ENCODE data around the gene SLC25A19. TPM values are rescaled to one million over a fixed set of nuclear protein-coding genes. Genes with fewer than 3 reads are reported as not detected.

SLC25A19 gene
- total and polyA plus RNA-seq, 10 of the 15 experiments (the other 5 are each of a cell fraction or from before 2014, with no cell fraction given) = 32.9 to 91.6 (median 53.7) TPM

DNA sequence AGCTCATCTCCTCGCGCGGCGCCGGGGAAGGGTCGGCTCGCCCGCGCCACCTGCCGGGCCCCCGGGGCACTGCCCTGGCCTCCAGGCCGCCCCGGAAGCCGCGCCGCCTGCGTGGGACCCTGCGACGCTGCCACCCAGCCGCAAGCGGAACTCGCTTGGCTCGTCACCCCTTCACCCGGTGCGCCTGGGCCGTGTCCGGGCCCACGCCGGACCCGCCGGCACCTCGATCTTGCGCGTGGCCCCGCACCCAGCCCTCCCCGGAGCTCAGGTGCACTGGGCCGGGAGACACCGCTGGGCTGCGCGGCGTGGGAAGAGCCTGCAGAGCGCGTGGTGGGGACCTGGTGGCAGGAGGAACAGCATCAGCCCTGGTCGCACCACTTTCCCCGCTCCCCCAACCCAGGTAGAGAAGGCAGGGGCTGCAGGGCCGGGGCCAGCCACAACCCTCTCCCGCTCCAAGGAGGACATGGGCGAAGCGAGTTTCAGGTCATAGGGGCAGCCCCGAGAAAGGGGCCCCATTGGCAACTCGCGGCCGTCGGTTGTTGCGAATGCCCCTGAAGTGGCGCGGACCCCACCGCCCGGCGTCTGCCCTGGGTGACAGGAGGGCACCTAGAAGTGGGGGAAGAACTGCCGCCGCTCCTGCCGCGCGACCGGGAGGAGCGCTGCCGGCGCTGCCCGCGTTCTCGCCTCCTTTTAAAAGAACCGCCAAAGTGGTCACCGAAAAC is 17.8 kb downstream of the SLC25A19 start (continued):
- TF ChIP-seq, protein P1, sequence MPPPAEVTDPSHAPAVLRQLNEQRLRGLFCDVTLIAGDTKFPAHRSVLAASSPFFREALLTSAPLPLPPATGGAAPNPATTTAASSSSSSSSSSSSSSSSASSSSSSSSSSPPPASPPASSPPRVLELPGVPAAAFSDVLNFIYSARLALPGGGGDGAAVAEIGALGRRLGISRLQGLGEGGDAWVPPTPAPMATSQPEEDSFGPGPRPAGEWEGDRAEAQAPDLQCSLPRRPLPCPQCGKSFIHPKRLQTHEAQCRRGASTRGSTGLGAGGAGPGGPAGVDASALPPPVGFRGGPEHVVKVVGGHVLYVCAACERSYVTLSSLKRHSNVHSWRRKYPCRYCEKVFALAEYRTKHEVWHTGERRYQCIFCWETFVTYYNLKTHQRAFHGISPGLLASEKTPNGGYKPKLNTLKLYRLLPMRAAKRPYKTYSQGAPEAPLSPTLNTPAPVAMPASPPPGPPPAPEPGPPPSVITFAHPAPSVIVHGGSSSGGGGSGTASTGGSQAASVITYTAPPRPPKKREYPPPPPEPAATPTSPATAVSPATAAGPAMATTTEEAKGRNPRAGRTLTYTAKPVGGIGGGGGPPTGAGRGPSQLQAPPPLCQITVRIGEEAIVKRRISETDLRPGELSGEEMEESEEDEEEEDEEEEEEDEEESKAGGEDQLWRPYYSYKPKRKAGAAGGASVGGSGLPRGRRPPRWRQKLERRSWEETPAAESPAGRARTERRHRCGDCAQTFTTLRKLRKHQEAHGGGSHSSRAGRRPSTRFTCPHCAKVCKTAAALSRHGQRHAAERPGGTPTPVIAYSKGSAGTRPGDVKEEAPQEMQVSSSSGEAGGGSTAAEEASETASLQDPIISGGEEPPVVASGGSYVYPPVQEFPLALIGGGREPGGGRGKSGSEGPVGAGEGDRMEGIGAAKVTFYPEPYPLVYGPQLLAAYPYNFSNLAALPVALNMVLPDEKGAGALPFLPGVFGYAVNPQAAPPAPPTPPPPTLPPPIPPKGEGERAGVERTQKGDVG (CRISPR knock-in tag; IDR thresholded peaks at IDR 0.05) = no peak
- TF ChIP-seq RFX5 (IDR thresholded peaks at IDR 0.05; ENCODE audit: low read depth, low read length) (no peak), JUNB (IDR thresholded peaks at IDR 0.05) (no peak), SRF (IDR thresholded peaks at IDR 0.05; ENCODE audit: low read depth in 2 of 2, low read length in 2 of 2) (peak in 1 of 2 experiments; percentile 75; a peak in 2 of 4 replicates), CHD4 (IDR thresholded peaks at IDR 0.05) (no peak), KAT2A (conservative IDR thresholded peaks at IDR 0.05; ENCODE audit: control insufficient read depth, low read depth, low read length) (no peak), NFIC (IDR thresholded peaks at IDR 0.05; ENCODE audit: low read depth, low read length) (no peak), RUNX3 (IDR thresholded peaks at IDR 0.05; ENCODE audit: low read length) (0 out of 2 replicates have a peak, but pooled peaks have one; percentile 34), PAX8 (IDR thresholded peaks at IDR 0.05) (no peak), RBBP5 (conservative IDR thresholded peaks at IDR 0.05) (no peak), SMC3 (IDR thresholded peaks at IDR 0.05; ENCODE audit: borderline replicate concordance, low read length) (no peak; the same call in 1 of the 2 replicates), HDAC2 (IDR thresholded peaks at IDR 0.05) (no peak)
- TF ChIP-seq, protein P2, sequence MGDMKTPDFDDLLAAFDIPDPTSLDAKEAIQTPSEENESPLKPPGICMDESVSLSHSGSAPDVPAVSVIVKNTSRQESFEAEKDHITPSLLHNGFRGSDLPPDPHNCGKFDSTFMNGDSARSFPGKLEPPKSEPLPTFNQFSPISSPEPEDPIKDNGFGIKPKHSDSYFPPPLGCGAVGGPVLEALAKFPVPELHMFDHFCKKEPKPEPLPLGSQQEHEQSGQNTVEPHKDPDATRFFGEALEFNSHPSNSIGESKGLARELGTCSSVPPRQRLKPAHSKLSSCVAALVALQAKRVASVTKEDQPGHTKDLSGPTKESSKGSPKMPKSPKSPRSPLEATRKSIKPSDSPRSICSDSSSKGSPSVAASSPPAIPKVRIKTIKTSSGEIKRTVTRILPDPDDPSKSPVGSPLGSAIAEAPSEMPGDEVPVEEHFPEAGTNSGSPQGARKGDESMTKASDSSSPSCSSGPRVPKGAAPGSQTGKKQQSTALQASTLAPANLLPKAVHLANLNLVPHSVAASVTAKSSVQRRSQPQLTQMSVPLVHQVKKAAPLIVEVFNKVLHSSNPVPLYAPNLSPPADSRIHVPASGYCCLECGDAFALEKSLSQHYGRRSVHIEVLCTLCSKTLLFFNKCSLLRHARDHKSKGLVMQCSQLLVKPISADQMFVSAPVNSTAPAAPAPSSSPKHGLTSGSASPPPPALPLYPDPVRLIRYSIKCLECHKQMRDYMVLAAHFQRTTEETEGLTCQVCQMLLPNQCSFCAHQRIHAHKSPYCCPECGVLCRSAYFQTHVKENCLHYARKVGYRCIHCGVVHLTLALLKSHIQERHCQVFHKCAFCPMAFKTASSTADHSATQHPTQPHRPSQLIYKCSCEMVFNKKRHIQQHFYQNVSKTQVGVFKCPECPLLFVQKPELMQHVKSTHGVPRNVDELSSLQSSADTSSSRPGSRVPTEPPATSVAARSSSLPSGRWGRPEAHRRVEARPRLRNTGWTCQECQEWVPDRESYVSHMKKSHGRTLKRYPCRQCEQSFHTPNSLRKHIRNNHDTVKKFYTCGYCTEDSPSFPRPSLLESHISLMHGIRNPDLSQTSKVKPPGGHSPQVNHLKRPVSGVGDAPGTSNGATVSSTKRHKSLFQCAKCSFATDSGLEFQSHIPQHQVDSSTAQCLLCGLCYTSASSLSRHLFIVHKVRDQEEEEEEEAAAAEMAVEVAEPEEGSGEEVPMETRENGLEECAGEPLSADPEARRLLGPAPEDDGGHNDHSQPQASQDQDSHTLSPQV (IDR thresholded peaks at IDR 0.05) = peak; percentile 87; the same call in 1 of the 2 replicates
- TF ChIP-seq, protein P3, sequence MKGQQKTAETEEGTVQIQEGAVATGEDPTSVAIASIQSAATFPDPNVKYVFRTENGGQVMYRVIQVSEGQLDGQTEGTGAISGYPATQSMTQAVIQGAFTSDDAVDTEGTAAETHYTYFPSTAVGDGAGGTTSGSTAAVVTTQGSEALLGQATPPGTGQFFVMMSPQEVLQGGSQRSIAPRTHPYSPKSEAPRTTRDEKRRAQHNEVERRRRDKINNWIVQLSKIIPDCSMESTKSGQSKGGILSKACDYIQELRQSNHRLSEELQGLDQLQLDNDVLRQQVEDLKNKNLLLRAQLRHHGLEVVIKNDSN (IDR thresholded peaks at IDR 0.05; ENCODE audit: borderline replicate concordance, extremely low read length, insufficient read depth, low read depth, low read length) = no peak
- TF ChIP-seq, protein P4, sequence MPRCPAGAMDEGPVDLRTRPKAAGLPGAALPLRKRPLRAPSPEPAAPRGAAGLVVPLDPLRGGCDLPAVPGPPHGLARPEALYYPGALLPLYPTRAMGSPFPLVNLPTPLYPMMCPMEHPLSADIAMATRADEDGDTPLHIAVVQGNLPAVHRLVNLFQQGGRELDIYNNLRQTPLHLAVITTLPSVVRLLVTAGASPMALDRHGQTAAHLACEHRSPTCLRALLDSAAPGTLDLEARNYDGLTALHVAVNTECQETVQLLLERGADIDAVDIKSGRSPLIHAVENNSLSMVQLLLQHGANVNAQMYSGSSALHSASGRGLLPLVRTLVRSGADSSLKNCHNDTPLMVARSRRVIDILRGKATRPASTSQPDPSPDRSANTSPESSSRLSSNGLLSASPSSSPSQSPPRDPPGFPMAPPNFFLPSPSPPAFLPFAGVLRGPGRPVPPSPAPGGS (IDR thresholded peaks at IDR 0.05; ENCODE audit: borderline replicate concordance, insufficient read depth, low read depth, low read length, poor library complexity, severe bottlenecking) = peak; percentile 41
- TF ChIP-seq, protein P5, sequence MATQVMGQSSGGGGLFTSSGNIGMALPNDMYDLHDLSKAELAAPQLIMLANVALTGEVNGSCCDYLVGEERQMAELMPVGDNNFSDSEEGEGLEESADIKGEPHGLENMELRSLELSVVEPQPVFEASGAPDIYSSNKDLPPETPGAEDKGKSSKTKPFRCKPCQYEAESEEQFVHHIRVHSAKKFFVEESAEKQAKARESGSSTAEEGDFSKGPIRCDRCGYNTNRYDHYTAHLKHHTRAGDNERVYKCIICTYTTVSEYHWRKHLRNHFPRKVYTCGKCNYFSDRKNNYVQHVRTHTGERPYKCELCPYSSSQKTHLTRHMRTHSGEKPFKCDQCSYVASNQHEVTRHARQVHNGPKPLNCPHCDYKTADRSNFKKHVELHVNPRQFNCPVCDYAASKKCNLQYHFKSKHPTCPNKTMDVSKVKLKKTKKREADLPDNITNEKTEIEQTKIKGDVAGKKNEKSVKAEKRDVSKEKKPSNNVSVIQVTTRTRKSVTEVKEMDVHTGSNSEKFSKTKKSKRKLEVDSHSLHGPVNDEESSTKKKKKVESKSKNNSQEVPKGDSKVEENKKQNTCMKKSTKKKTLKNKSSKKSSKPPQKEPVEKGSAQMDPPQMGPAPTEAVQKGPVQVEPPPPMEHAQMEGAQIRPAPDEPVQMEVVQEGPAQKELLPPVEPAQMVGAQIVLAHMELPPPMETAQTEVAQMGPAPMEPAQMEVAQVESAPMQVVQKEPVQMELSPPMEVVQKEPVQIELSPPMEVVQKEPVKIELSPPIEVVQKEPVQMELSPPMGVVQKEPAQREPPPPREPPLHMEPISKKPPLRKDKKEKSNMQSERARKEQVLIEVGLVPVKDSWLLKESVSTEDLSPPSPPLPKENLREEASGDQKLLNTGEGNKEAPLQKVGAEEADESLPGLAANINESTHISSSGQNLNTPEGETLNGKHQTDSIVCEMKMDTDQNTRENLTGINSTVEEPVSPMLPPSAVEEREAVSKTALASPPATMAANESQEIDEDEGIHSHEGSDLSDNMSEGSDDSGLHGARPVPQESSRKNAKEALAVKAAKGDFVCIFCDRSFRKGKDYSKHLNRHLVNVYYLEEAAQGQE (IDR thresholded peaks at IDR 0.05; ENCODE audit: low read depth, low read length) = no peak

Data from GM12878 (cell line).